Stimulated activated CD4-positive, alpha-beta T cell treated with anti-CD3 and anti-CD28 coated beads, Interleukin-4, amount 100 ng/mL, for 4 hours (primary cell): ENCODE measurements around the gene NAMPT.
"Not testable (repeated sequence)": the region's sequence is repeated elsewhere in the genome, so short reads cannot be mapped to it uniquely, and the experiment has no call there.

ENCODE experiments used
- DNase-seq, 2 experiments: peaks; one replicate each; pipeline ENCODE4 v3.0.0-alpha.2; 2020

The NAMPT gene

DNA sequence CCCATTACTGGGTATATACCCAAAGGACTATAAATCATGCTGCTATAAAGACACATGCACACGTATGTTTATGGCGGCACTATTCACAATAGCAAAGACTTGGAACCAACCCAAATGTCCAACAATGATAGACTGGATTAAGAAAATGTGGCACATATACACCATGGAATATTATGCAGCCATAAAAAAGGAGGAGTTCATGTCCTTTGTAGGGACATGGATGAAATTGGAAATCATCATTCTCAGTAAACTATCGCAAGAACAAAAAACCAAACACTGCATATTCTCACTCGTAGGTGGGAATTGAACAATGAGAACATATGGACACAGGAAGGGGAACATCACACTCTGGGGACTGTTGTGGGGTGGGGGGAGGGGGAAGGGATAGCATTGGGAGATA lies 13.8 kb upstream of the NAMPT start:
- DNase-seq: not testable (repeated sequence)

DNA sequence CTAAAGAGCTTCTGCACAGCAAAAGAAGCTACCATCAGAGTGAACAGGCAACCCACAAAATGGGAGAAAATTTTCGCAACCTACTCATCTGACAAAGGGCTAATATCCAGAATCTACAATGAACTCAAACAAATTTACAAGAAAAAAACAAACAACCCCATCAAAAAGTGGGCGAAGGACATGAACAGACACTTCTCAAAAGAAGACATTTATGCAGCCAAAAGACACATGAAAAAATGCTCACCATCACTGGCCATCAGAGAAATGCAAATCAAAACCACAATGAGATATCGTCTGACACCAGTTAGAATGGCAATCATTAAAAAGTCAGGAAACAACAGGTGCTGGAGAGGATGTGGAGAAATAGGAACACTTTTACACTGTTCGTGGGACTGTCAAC lies 13.4 kb upstream of the NAMPT start:
- not testable (repeated sequence) for DNase-seq

DNA sequence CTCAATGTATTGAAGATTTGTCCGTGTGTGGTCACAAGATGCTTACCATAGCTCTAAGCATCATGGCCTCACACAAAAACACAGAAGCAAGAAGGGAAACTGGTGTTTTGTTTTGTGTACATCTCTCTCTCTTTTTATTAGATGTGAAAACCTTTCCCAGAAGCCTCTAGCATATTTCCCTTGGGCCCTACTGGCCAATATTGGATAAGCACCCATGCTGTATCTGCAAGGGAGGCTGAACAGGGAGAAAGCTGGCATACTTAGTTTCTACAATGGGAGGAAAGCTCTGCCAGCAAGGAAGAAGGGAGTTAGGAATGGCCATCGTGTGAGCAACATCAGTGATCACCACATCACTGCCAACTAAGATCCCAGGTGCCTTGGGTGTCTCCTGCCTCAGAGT lies 9.6 kb upstream of the NAMPT start:
- no peak for DNase-seq

DNA sequence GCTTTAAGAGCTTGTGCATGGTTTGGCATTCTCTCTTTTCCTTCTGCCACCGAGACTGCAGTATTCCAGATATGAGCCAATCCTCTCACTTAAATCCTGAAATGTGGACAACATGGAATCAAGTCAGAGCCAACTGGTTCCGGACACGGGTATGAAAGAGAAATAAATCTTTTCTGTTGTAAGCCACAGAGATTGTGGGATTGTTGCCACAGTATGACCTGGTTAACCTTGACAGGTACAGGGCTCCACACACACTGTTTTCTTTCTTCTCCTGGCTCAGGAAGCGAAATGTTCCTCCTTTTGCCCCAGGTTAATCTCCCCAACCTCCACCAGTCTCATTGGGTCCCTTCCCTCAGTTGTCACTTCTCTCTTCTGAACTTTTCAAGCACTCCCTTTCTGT lies 6.5 kb upstream of the NAMPT start:
- no peak for DNase-seq

DNA sequence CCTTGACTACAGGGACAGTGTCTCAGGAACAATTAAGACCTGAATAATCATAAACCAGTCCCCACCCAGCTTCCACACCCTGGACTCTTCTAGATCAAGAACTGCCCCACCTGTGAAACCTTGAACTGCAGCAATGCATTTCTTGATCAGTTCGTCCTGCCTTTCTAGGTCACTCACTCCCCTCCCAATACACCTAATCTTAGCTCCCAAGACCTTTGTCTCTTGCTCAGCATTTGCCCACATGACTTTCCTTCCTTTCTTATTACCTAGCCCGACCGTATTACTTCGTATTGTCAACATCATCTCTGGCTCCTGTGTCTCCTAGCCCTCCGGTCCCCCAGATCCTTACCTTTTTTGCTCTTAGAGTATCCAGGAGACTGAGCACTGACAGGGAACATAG lies 5.5 kb upstream of the NAMPT start:
- DNase-seq: no peak

DNA sequence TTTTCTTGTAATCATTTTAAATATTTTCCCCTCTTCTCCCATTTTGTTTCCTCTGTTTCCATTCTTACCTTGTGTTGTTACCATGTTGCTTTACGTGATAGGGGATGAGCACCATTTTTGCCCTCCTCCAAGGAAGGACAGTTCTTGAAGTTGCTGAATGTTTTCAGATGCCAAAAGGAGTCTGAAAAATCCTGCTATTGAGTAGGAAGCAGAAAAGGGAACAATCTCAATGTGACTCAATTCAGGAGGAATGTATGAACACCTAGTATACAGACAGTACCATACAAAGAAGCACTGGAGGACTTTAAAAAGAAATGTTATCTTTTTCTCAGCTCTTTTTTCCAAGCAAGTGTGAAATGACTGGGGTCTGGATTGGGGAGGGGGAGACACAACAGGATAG lies 5.1 kb upstream of the NAMPT start:
- DNase-seq: no peak

DNA sequence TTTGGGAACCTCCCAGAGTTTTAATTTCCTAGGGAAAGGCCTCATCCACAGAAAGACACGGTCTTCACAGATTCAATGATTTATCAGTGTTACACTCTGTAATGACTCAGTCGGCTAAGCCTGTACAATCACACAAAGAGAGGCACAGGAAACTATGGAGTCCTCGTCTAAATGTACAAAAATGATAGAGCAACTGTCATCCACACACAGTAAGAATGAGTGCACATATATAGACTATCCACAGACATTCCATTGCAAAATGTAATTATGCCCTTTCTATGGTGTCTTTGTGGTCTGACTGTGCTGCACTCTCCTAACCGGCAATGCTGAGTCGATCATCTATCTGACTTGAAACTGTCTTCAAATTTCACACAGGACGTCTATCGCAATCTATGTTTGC lies 3.5 kb upstream of the NAMPT start:
- no peak for DNase-seq

DNA sequence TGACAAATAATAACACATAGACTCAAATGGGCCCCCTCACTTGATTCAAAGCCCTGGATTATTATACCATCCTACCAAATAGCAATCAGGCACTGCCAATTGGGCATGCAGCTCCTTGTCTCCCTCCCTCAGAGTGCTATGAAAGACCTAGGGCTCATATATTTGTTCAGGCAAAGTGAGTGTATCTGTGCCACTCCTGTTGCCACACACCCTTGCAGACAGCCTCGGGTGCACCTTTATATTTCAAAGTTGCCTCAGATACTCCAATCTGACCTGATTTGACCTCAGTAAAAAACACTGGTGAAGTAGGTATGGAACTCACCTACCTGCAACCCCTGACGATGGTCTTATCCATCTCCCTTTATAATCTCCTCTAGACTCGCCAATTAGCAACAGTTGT lies 3.0 kb upstream of the NAMPT start:
- no peak for DNase-seq

DNA sequence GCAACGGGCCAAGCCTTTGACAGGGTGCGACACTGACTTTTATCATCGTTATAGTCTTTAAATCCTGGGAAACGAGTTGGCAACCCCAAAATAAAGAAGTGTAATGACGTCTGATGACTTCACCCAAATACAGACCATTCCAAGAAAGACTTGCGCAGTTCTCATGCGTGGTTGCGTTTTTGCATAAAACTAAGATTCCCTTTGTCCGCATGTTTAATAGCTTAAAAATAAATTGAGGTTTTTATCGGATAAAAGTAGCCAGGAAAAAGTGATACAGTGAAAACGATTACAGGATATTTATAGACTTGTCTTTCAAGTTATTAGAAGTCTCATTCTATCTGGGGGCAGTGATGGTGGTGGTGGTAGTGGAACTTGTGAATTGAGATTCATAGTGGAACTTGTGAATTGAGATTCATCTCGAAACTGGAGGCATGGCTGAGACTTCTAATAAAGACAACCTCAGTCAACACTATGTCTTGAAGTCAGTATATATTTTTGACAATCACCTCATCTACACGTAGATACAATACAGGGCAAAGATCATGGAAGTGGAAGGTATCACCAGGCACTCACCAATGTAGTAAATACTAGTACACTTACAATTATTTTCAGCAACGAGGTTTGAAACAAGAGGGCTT lies 1.2 kb upstream of the NAMPT start:
- peak; percentile 14 to 41 for DNase-seq

DNA sequence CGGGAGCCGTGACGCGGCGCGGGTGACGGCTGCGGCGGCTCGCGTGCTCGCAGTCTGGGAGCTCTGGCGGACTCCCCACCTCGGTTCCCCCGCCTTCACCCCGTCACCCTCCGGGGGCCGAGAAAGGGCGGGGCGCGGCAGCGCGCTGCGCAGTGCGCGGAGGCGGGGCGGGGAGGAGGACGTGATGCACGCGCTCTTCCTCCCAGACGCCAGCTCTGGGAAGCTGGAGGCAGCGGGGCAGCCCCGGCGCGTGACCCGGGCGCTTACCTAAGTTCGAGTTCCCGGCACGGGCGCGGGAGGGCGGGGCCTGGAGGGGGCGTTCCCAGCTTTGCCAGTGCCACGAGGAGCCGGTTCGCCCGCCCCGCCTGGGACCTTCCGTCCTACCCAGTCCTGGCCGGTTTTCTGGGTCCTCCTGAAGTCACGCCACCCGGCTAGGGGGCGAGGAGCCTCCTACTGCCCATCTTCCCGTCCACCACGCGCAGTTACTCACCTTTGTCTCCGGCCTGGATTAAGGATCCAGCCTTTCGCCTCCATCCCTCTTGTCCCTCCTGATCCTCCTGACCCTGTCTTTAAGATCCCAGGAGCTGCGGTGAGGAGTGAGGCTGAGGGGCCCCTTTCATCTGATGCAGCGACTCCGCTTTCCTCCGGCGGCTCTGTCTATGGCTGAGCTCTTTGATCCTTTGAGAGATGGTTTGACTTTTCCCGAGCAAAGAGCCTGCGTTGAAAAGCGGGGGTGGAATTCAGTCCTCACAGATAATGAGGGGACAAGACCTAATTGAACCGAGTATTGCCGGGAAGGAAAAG lies 470 bp upstream of the NAMPT start:
- DNase-seq: peak; percentile 99 to 100

DNA sequence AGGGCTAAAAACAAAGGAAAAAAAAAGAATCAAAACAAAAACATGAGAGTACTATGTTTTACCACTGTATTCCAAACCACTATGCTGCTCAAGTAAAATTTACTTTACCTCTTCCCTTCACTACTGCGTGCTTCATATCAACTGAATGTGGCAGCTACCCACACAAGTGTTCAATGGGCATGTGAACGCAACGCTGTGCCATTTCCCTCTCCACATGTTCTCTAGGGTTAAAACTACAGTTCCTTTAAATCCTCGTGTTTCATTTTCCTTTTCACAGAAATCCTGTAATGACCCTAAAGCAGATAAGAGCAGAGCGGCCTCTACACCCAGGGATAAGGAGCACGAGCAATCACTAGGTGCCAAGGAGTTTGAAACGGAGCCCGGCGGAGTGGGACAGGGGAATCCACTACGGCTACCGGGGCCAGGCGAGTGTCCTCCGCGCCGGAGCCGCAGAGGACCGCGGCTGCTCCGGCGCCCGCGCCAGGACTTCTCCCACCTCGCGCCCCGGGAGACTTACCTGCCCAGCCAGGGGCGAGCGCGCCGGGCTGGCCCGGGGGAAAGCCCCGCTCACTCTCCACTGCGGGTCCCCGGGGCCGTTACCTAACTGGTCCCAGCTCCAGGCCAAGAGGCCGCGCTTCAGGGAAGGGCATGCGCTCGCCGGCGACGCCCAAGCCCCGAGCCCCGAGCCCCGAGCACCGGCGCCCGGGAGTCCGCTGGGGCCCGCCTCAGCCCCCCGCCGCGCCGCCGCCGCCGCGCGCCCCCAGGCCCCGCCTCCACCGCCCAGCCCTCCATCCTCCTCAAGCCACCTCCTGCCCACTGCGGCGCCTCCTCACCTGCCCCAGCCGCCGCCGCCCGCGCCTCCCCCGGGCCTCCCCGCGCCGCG lies 711 bp downstream of the NAMPT start:
- DNase-seq: peak; percentile 39 to 55

DNA sequence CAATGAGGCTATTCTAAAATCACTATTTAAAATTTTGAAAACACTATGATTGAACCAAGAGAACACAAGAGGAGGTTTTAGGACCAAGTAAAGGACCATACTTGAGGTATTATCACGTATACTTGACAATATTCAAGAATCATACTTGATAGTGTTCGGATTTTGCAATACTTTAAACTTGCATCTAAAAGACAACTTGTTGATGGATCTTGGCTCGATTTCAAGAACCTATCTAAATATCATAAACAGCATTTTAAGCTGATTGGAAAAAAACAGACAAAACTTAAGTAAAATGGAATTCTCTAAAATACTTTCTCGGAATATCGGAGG lies 1.3 kb downstream of the NAMPT start:
- DNase-seq: no peak

DNA sequence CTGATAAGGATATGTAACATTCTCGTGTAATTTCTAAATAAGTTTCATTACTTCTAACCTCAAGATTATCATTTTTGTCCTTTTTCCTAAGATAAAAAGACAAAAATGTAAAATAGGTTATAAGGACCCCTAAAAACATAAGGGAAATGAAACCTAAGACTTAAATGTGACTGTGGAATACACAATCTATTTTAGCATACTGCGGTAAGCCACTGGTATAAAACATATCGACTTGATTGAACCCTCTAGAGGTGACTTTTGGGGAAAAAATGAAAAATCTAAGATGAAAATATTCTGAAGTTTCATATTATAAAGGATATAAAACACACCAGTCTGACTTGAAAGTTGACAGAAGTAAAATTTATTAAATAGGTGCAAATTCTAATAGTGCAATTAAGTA lies 1.9 kb downstream of the NAMPT start:
- DNase-seq: no peak

DNA sequence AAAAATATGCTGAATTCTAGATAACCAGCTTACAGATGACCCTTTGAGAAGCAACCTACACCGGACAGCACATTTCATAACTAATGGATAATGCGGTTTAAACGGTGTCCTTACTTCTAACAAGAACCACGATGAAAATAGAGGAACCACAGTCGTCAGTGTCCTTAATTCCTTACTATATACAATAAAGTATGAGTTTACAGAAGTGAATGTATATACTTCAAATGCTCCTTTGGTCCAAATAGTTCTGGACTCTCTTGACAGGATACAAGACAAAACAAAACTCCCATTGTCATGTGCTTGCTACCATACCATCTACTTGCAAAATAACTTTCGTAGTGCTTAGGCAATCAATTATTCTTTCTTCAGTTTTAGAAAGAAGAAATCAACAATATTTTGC lies 2.4 kb downstream of the NAMPT start:
- DNase-seq: no peak

DNA sequence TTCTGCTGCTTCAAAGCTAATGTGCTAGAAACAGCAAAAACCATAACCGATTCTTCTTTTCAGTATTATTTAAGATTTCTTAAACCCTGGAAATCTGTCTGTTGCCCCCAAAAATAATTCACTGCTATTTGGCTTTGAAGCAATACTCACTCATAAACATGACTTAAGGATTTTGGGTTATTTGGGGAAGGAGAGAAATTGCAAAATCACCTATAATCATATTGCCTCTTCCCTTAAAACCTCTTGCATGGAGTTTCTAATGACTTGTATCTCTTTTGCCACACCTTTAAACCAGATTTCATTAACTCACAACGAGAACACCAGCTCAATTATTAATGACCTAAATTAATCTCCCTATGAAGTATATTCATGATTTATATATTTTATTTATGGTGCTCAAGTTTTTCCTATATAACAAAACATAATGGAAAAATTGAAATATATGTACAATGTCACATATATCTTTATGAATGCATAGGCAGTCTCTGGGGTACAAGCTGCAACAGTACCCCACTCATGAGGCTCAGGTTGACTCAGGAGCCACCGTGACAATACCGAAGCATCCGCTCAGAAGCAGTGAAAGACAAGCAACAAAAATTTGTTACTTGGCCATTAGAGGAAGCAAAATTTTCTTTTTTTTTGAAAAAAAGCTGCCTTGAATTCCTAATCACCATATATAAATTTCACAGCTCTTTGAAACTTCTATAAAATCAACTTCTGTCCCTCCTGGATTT lies 3.0 kb downstream of the NAMPT start:
- DNase-seq: no peak

DNA sequence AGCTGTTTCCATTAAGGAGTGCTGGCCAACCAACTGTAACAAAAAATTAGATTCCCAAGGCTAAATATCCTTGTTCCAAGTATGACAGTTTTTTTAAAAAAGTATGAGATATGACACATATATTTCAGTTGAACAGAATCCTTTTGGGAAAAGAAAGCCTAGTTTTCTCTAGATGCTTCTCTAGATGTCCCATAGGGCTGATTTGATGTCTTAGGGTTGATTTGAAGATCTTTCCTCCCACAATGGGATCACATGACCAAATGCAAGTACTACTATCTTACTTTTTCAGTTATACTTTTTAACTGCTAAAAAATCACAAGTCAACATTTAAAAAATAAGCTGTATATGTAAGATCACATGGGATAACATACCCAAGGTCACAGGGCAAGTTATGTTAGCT lies 3.7 kb downstream of the NAMPT start:
- no peak for DNase-seq

DNA sequence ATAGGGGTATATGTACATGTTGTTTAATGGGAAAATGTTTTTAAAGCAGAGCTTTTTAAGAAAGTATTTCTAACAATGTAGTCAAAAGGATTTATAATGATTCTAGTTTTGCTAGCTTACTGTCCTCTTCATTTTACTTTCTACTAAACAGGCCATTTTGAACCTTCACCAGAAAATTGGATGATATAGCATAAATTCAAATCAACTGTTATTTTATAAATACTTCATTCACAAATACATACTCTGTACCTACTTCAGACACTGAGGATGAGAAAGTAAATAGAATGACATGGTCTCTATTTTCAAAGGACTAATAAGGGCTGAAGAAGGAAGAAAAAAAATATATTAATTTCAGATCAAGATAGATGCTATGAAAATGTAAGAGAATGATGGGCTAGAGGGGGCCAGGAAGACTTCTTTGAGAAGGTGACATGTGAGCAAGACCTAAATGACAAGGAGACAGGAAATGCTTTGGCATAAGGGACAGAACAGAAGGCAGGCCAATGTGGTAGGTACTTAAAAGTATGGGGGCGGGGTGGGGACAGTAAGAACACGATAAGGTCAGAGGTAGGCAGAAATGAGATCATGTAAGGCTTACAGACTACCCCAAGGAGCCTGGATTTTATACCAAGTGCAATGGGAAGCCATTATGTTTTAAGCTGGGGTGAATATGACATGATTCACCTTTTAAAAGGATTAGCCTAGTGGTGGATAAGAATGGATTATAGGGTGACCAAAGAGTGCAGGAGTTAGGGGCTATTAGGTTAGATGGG lies 5.2 kb downstream of the NAMPT start:
- no peak for DNase-seq

DNA sequence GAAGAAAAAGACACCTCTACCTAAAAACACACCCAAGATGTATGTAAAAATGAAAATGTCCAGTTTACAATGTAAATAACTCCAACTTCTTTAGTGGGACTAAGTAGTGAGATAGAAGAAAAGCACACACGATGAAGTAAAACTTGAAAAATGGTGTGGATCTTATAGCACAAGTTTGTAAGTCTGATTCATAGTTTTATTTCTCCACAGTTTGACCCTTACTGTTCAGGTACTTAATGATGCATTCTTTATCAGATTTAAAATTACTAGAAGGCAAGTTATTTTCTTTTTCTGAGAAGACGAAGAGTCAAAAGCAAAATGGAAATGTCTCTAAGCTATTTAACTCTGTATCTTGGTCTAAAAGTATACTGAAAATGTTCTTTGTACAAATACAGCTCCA lies 6.1 kb downstream of the NAMPT start:
- no peak for DNase-seq

DNA sequence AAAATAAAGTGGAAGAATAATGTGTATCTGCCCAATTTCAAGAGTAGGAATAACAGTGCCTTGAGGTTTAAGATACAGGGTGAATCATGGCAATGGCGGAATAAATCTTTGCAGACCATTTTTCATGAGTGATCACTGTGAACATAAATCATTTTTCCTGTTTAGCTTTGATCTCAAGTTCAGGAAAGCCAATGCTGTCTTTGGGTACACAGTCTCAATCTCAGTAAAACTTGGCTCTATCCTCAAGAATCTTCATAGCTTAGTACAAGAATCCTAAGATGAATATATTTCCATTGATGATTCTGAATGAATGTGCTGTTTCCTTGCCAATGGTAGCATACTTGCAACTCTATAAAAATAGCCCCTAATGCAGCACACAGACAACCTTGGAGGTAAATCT lies 6.8 kb downstream of the NAMPT start:
- no peak for DNase-seq

DNA sequence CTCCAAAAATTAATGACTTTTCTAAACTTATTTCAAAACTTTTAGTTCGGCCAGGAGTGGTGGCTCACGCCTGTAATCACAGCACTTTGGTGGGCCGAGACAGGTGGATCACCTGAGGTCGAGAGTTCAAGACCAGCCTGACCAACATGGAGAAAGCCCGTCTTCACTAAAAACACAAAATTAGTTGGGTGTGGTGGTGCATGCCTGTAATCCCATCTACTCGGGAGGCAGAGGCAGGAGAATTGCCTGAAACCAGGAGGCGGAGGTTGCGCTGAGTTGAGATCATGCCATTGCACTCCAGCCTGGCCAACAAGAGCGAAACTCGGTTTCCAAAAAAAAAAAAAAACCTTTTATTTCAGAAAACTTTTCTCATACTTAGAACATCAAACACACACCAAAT lies 8.3 kb downstream of the NAMPT start:
- DNase-seq: no peak

DNA sequence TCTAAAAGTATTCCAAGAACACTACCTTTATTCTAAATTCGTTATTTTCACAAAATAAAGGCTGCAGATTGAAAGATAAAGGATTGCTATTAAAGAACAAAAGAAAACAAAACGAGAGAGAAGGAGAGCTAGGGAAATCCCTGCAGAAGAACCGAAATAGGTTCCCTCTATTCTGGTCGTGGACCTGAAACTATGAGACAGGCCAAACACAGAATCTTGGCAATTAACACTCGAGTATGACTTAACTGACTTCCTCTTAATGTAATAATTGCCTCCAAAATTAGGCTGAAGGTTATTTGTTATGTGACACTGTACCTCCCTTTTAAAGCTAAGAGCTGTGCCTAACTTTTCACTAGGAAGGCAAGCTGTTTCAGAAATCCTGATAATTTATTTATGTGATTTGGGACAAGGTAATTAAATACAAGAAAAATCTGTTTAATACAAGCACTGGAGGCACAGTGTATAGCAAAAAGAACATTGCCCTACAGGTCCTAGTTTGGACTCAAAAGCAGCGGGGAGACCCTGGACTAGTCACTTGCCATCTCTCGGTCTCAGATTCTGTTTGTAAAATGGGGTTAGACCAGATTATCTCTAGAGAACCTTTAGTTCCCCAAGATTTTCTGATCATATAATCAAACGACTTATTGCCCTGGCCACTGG lies 11.6 kb downstream of the NAMPT start:
- no peak for DNase-seq
